Head of caudate nucleus (tissue), 42 donors: ENCODE data around the gene NSUN7.
A peak's percentile ranks its signal among the peaks of the same experiment; 100 is the strongest.
"Not testable (repeated sequence)": the region's sequence is repeated elsewhere in the genome, so short reads cannot be mapped to it uniquely, and the experiment has no call there.

Experiments used
- DNase-seq, 42 donors: peaks; one replicate each; pipeline versions ENCODE4 v3.0.0 to v3.0.0-alpha.2; 2020 to 2021; ENCODE audit warnings: mixed read lengths in 7 of 42
- intact Hi-C: fragments of 100-400 bp; cut with DNase I; formaldehyde crosslinking; loops from one replicate; pipeline ENCODE4 v1.15.0; 2022

The NSUN7 gene

GRCh38 chr4:40800064-40800463 is 50.3 kb downstream of the NSUN7 start:
- intact Hi-C loops = no loop called here
- DNase-seq = no peak

GRCh38 chr4:40804598-40804997 is 54.8 kb downstream of the NSUN7 start:
- no peak for DNase-seq

GRCh38 chr4:40808926-40809457 is 59.2 kb downstream of the NSUN7 start:
- DNase-seq = no peak
- intact Hi-C loops = no loop called here

More at GRCh38 chr4:40804598-40804997, 54.8 kb downstream of the NSUN7 start:
- intact Hi-C loops = no loop called here

GRCh38 chr4:40811956-40812355 is 62.2 kb downstream of the NSUN7 start:
- intact Hi-C loops = no loop called here
- no peak for DNase-seq

DNA sequence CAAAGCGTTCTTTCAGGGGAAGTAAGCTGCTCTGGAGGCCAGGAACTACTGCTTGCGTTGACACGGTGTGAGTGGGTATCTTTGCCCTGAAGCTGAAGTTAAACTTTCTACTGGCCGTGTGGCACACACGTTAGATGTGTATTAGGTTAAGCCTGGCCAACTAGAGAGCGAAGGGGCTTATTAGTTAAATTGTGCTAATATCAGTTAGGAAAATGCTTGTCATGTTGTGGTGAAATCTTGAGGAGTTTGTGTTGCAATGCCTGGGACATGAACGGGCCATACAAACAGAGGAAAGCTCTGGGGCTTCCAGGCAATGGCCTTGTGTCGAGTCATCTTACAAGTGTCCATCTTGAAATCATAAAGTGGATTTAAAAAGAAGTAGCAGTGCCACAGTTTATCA is 62.6 kb downstream of the NSUN7 start:
- intact Hi-C loops = no loop called here

DNA sequence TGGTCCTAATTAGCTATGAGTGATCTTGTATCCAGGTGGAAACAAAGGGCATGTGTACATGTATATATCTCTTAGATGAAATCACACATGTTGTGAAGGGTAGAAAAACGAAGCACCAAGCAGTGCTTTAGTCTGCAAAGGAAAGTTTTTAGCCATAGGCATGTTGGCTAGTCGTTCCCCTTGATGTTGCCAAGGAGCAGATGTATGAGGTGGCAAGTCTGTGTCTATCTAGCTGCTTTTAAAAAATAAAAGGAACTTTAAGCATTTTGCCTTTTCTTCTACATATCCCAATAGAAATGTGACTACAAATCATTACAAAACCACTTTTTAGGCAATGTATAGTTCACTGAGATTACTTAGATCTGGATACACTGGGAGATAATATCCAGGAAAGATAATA is 63.1 kb downstream of the NSUN7 start:
- intact Hi-C loops = no loop called here
- DNase-seq = no peak

More for the DNA sequence above, 62.6 kb downstream of the NSUN7 start:
- DNase-seq = no peak

- intact Hi-C loops, DNase-seq: not testable (repeated sequence)
These were observed 67.4 kb downstream of the NSUN7 start for GRCh38 chr4:40817157-40817556.

DNA sequence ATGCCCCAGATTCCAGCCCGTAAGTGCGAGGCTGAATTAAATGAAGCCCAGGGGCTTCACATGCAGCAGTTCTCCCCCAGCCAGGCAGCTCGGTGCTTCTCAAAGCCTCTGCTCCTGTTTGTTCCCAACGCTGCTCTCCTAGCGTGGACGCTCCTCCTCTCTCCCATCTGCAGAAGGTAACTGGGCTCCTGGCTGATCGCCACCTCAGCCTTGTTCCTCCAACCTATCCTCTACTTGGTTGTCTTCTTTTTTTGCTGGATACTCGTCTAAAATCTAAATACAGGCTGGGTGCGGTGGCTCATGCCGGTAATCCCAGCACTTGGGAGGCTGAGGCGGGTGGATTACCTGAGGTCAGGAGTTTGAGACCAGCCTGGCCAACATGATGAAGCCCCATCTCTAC is 70.3 kb downstream of the NSUN7 start:
- peak in 2 of 42 donors; percentile 20 to 30 for DNase-seq
- intact Hi-C loops = no loop called here

DNA sequence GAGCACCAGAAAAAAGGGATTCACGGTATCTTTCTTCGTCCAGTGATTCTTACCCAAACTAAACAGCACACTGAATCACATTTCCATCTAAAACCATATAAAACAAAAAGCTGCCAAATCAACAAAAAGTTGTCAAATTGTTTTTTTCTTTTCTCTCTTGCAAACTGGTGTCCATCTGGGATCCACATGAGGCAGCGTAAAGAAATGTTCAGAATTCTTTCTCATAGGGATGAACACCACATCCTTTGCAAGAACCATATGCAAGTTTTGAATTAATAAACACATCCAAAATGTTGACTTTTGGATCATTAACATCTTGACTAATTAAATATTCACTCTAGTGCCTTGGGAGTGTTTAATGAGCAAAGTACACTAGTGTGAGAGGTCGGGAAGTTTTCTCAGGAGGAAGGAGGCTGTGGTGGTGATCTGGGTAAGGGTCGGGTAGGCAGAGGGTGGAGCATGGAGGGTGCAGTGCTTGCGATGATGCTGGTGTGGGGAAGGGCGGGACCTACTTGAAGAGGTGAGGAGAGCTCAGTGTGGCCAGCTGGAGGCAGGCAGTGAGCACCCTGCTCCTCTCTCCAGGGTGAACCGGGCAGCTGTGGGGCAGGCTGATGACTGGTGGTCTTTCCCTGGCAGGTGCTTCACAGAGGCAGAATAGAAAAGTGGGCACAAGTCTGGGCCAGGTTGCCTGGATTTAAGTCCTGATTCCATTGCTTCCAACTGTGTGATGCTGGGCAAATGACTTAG is 72.8 kb downstream of the NSUN7 start:
- intact Hi-C loops = no loop called here
- peak in 2 of 42 donors; percentile 10 to 36 for DNase-seq

- DNase-seq = peak in 2 of 42 donors; percentile 9 to 24
- intact Hi-C loops = no loop called here
These were observed 75.5 kb downstream of the NSUN7 start for GRCh38 chr4:40825014-40825838.

- DNase-seq = peak in 2 of 42 donors; percentile 3 to 25
- intact Hi-C loops = no loop called here
These were observed 77.1 kb downstream of the NSUN7 start for GRCh38 chr4:40826821-40827220.

GRCh38 chr4:40827758-40828157 is 78.0 kb downstream of the NSUN7 start:
- peak in 1 of 42 donors; percentile 7 for DNase-seq
- intact Hi-C loops = no loop called here

DNA sequence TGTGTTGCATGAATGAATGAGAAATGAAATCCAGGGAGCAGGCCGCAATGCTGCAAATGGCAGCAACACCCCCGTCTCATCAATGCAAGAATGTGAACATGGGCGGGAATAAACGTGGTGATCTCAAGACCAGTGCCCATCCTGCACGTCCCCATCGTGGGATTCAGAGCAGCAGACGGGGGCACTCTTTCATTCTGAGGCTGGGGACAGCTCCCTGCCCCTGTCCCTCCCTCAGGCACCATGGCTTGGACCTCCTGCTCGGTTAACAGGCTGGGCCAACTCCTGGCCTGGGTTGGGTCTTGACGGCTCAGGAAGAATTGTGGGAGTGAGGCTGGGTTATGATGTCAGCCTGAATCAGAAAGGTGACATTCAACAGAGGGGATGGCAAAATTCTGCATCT is 78.9 kb downstream of the NSUN7 start:
- no peak for DNase-seq
- intact Hi-C loops = no loop called here

DNA sequence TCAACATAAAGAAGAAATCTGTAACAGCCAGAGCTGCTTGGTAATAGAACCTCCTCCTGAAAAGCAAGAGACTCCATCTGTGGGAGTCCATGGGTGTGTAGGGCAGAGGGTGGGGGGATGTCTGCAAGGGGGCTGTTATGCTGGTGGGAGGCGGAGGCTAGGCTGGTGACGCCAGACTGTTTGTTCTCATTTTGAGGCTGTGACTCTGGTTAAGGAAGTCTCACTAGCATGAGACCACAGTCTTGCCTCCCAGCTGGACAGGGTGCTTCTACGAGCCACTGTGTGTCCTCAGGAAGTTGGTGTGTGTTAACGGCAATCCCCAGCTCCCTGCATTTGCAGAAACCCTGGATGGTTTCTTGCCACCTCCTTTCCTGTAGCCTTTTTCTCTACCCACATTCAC is 79.8 kb downstream of the NSUN7 start:
- DNase-seq = no peak
- intact Hi-C loops = no loop called here

GRCh38 chr4:40831146-40831907 is 81.6 kb downstream of the NSUN7 start:
- intact Hi-C loops = no loop called here
- peak in 34 of 42 donors; percentile 15 to 84 (median 56) for DNase-seq

- DNase-seq = no peak
- intact Hi-C loops = no loop called here
These were observed 82.4 kb downstream of the NSUN7 start for GRCh38 chr4:40832175-40832574.

DNA sequence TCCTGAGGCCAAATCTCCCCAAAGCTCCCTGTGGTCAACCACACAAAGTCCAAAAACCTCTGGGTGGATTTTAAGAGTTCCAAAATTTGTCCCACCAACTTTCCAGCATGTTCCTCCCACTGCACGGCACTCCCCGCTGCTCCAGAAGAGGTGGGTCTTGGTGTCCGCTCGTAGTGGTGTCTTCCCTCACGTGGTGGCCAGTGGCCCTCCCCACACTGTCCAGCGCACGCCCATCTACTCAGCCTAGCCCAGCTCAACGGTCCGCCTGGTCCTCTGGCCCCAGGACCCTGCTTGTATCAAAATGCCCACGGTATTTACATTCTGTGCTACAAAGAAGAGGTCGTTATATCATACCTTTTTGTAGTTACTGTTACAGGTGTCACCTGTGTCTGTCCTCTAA is 83.5 kb downstream of the NSUN7 start:
- intact Hi-C loops = no loop called here
- DNase-seq = no peak

DNA sequence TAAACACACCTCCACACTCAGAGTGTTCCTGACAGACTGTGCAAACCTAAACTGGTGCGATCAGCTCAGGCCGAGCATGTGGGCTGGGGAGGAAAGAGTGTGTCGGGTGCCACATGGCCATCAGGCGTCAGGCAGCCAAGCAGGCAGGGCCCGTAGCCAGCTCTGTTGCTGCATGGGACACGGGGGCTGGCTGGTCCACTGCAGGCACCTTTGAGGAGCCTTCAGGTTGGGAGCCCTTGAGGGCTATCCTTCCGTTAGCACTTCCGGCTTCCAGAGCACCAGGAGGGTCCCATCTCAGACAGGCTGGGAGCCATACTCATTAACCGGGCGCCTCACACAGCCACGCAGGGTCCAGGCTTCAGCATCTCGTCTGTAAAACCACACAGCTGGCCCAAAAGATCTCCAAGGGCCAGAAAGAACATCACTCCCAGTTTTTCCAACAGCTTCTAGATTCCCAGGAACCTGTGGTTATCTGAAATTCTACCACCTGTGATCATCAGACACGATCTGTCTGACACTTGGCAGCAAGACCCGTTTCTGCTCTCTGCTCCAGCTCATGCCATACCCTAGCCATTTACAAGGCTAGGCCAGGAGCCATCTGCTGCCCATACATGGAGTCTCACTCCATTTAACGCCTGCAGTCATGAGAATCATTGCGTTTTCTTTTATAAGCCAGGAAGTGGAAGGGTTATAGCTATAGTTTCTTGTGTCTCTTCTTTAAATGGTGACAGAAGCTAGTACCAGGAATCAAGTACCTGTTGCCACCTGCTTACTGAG is 87.5 kb downstream of the NSUN7 start:
- peak in 32 of 42 donors; percentile 26 to 73 (median 52) for DNase-seq
- intact Hi-C loops = no loop called here

DNA sequence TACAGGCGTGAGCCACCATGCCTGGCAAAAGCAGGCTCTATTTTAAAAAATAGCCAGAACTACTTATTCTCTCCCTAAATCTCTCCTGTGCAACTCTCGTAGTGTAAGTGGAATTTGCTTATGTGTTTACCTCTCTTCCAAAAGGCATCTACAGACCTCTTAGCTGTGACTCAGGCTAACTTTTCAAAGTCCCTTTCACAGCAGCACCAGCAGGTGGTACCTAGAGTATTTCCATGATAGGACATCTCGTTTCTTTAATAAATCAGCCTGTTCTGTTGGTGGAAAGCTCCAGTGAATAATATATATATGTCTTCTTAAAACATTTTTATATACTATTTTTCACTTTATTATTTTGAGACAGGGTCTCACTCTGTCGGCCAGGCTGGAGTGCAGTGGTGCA is 89.0 kb downstream of the NSUN7 start:
- intact Hi-C loops = no loop called here
- DNase-seq = no peak
